Mammary epithelial cell (primary cell): ENCODE measurements around the gene HES5.

Source experiments
- EZH2 ChIP-seq: IDR thresholded peaks from 2 replicates; pipeline ENCODE4 v1.6.1; 2012; ENCODE audit warnings: low read length, inconsistent platforms, borderline replicate concordance
- TF ChIP-seq, protein P1 (sequence below), 2 donors: IDR thresholded peaks in 1 of 2; conservative IDR thresholded peaks in 1 of 2; 2 replicates each; pipeline ENCODE4 v1.5.1; 2011 to 2012; ENCODE audit warnings: inconsistent platforms in 2 of 2, low read length in 2 of 2, mild to moderate bottlenecking in 2 of 2, control low read depth in 1 of 2, low read depth in 1 of 2; ENCODE audit not compliant: insufficient read depth in 1 of 2; ENCODE audit errors: extremely low read depth in 1 of 2

DNA sequence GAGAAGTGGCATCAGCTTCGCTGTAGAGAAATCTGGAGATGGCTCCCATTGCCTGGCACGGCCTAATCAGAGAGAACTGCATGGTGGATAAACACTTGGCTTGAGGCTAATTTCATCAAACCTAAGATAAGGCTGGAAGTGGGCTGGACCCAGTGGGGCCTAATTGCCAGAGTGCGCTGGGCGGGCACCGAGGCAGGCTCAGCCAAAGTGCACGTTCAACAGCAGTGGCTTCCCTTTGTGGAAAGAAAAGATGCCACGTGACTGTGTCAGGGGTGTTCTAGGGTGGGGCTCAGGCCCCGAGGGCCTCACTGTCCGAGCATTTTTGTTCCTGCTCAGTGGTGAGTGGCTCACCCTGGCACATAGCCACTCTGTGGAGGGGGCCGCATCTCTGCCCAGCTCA is 48.2 kb downstream of the HES5 start:
- TF ChIP-seq, protein P1, sequence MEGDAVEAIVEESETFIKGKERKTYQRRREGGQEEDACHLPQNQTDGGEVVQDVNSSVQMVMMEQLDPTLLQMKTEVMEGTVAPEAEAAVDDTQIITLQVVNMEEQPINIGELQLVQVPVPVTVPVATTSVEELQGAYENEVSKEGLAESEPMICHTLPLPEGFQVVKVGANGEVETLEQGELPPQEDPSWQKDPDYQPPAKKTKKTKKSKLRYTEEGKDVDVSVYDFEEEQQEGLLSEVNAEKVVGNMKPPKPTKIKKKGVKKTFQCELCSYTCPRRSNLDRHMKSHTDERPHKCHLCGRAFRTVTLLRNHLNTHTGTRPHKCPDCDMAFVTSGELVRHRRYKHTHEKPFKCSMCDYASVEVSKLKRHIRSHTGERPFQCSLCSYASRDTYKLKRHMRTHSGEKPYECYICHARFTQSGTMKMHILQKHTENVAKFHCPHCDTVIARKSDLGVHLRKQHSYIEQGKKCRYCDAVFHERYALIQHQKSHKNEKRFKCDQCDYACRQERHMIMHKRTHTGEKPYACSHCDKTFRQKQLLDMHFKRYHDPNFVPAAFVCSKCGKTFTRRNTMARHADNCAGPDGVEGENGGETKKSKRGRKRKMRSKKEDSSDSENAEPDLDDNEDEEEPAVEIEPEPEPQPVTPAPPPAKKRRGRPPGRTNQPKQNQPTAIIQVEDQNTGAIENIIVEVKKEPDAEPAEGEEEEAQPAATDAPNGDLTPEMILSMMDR (conservative IDR thresholded peaks at IDR 0.05 in 1 of 2, IDR thresholded peaks at IDR 0.05 in 1 of 2; ENCODE audit: extremely low read depth in 1 of 2, insufficient read depth in 1 of 2, low read depth in 1 of 2, low read length in 2 of 2), result no peak
- TF ChIP-seq EZH2, result no peak
